ENCODE results near the gene MTERF1. TPM values are rescaled to one million over a fixed set of nuclear protein-coding genes. Genes with fewer than 3 reads are reported as not detected.

Gene MTERF1
- total and polyA plus RNA-seq, 2 experiments from 2014 or later = 14.5 to 19.7 TPM

GRCh38 chr7:91880413-91881241 lies at the start of gene MTERF1 (continued):
- peak; percentile 90 to 100 for TF ChIP-seq CTCF (conservative IDR thresholded peaks at IDR 0.05; ENCODE audit: low read depth in 2 of 2)

GRCh38 chr7:91929463-91929862 lies 49.0 kb upstream of the MTERF1 start:
- H3K27me3 Mint-ChIP-seq (ENCODE audit: insufficient read depth, low read depth, poor library complexity) = no peaks in the 10 kb centered on the region
- no peak for ATAC-seq
- TF ChIP-seq ZNF114 (CRISPR knock-in tag; IDR thresholded peaks at IDR 0.05) = no peak
- no peak for TF ChIP-seq REST (IDR thresholded peaks at IDR 0.05; ENCODE audit: unreplicated experiment)
- TF ChIP-seq EZH2phosphoT487 (IDR thresholded peaks at IDR 0.05; ENCODE audit: unreplicated experiment) = no peak
- TF ChIP-seq ZNF331 (CRISPR knock-in tag; IDR thresholded peaks at IDR 0.05; ENCODE audit: low read depth) = no peak
- no peak for TF ChIP-seq EZH2 (IDR thresholded peaks at IDR 0.05; ENCODE audit: low read depth, unreplicated experiment)
- TF ChIP-seq CTCF (conservative IDR thresholded peaks at IDR 0.05; ENCODE audit: low read depth in 2 of 2) = no peak
- no peak for TF ChIP-seq ETS1 (IDR thresholded peaks at IDR 0.05)
- no peak for TF ChIP-seq CREB1 (CRISPR knock-in tag; IDR thresholded peaks at IDR 0.05; ENCODE audit: low read depth)
- TF ChIP-seq JUNB (IDR thresholded peaks at IDR 0.05; ENCODE audit: unreplicated experiment) = no peak
- TF ChIP-seq POLR2AphosphoS5 (IDR thresholded peaks at IDR 0.05; ENCODE audit: low read depth) = no peak
- H3K36me3 ChIP-seq (ENCODE audit: insufficient read depth) = no peaks in the 10 kb centered on the region
- no peak overlapping the region for H3K4me3 ChIP-seq
- no peak overlapping the region for H3K4me3 Mint-ChIP-seq
- peaks cover 8% of the 10 kb centered on the region; the same call in 1 of the 3 replicates for H3K4me1 Mint-ChIP-seq
- H3K27ac Mint-ChIP-seq = no peak overlapping the region
- no peaks in the 10 kb centered on the region for H3K79me2 ChIP-seq (replicated peaks; ENCODE audit: insufficient read depth)
- H3K27me3 ChIP-seq (ENCODE audit: insufficient read depth) = no peaks in the 10 kb centered on the region
- 0 out of 2 replicates have a peak, but pooled peaks cover 2% of the 10 kb centered on the region for H3K9me2 ChIP-seq (ENCODE audit: insufficient read depth)
- H4K20me1 ChIP-seq (replicated peaks; ENCODE audit: insufficient read depth) = no peaks in the 10 kb centered on the region
- no peak overlapping the region for H3K4me2 ChIP-seq
- no peak overlapping the region for H3K27ac ChIP-seq (ENCODE audit: low read depth)
- H3K9me3 Mint-ChIP-seq = no peaks in the 10 kb centered on the region
- no peak overlapping the region for H2AFZ ChIP-seq
- no peaks in the 10 kb centered on the region for H3F3A ChIP-seq (replicated peaks; ENCODE audit: low read depth)
- H3K4me1 ChIP-seq (ENCODE audit: insufficient read depth) = no peaks in the 10 kb centered on the region
- DNase-seq (ENCODE audit: low spot score) = no peak
- H3K36me3 Mint-ChIP-seq (ENCODE audit: low read depth) = no peaks in the 10 kb centered on the region
